GM21423 (cell line): ENCODE data around the gene NSG1.
"Not testable (repeated sequence)": the region's sequence is repeated elsewhere in the genome, so short reads cannot be mapped to it uniquely, and the experiment has no call there.

ENCODE experiments used
- ATAC-seq: cut with Tn5 transposase; IDR thresholded peaks from one replicate; pipeline ENCODE4 v1.9.1; 2021; ENCODE audit warnings: mild to moderate bottlenecking, moderate library complexity; ENCODE audit not compliant: unreplicated experiment

NSG1 gene

DNA sequence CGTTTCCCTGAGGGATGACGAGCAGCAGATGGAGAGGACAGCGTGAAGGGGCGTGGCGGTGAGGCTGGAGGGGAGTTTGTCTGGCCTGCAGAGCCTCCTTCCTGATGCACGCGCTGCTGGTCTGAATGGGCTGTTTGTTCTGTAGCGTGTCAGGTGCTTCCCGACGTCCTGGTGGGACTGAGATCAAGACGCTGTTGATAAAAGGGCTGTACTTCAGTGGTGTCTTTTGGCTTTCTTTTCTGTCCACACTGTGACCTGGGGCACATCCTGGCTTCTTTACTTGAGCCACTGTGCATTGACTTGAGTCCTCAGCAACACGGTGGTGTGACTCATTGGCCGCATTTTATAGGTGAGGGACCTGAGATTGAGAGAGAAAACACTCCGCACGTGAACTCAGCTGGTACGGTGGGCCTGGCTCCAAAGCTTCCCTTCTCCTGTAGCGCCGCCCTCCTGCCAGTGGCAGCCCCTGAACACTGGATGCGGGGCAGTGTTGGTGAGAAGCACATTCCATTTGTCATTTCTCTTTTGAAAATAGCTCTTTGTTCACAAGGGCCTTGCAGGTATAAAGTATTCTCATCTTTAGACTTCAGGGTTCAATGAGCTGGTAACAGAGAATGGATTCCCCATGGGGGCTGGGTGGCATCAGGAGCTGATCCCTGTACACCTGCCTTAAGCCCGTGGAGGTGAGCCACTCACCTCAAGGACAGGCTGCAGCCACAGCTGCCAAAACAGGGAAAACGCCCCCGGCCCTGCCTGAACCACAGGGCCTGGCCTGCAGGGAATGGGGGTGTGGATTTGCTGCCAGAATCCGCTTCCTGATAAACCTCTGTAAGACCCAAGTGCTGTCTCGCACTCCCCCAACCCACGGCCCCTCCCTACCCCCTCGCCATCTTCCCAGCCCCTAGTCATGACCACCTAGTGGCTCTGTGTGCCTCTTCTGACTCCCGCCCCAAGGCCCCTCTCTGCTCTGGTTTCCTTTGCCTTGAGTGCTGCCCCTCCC lies 29.2 kb downstream of the NSG1 start:
- ATAC-seq: no peak

- ATAC-seq: no peak
Observed at GRCh38 chr4:4416981-4417380, 30.1 kb downstream of the NSG1 start.

- ATAC-seq: no peak
Observed at GRCh38 chr4:4417886-4418285, 31.0 kb downstream of the NSG1 start.

DNA sequence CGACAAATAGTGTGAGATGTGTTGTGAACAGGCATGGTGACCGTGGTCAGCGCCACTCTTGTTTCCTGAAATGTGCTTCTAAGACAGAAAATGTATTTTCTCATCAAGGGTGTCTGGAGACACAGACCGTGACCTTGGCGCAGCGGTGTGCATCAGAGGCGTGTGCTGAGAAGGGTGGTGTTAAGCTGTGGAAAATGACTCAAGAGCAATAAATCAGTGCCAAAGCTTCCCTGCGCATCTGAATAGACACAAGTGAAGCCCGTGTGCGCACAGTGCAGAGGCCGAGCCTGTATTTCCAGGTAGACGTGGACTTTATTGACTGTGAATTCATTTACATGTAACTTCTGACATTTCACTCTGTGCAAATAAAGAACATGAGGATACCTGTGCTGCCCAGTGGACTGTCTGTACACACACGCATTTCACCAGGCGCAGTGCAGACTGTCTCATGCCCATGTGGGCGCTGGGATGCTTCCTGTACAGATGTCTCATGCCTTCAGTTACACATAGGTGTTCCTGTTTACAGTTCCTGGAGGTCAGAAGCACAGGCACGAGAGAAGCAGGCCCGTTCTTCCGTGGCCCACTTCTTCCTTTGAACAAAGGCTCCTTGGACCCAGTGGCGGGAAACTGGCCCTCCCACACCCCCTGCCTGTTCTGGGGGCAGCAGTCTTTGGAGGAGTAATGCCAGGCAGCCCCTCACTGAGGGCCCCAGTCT lies 31.9 kb downstream of the NSG1 start:
- no peak for ATAC-seq

DNA sequence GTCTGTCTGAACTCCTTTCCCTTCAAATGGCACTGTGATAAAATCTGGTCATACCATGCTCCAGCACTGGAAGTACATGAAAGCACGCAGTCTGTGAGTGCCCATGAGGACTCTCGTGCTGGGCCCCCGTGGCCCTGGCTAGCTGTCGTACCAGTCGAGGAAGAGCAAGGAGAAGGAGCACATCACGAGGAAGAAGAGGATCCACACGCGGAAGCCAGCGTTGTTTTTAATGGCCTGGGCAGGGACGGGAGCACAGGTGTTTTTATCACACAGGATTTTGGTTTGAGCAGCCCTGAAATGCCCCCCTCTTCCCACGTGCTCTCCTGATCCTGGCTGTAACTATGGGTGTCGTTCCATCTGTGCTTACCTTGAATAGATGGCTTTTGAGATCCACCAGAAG lies 33.0 kb downstream of the NSG1 start:
- no peak for ATAC-seq

DNA sequence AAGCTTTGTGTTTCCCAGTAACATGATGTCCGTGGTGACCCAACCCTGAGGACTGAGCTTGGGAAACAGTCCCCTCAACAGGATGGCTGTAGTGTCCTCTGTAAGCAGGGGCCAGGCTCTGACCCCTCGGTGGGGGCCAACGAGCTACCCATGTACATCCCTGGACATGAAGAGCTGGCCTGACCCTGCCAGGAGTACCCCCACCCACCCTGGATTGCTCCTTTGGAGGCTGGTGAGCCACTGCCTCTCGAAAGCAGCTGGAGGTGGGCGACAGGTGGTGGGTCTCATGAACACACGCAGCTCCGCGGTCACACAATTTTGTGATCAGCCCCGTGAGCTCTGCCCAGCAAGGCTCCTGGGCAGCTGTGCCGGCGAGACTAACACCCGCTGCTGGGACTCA lies 33.5 kb downstream of the NSG1 start:
- ATAC-seq: no peak

DNA sequence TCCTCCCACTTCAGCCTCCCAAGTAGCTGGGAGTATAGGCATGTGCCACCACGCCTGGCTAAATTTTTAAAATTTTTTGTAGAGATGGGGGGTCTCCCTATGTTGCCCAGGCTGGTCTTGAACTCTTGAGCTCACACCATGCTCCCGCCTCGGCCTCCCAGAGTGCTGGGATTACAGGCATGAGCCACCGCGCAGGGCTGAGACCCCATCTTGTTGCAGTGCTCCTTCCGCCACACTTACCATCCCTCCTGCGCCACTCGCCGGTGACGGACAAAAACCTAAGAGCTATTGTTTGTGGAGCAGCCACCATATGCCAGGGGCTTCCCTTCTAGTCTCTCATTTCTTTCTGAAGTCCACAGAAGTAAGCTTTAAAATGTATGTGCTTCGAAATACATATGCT lies 34.5 kb downstream of the NSG1 start:
- no peak for ATAC-seq

DNA sequence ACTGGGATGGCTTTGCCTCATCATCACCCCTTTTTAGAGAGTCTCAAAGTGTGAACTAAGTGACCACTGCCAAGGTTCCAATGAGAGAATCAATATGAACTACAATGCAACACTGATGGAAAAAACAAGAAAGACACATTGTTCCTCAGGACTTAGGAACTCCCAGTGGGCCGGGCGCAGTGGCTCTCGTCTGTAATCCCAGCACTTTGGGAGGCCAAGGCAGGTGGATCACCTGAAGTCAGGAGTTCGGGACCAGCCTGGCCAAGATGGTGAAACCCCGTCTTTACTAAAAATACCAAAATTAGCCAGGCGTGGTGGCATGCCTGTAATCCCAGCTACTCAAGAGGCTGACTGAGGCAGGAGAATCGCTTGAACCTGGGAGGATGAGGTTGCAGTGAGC lies 35.2 kb downstream of the NSG1 start:
- not testable (repeated sequence) for ATAC-seq

DNA sequence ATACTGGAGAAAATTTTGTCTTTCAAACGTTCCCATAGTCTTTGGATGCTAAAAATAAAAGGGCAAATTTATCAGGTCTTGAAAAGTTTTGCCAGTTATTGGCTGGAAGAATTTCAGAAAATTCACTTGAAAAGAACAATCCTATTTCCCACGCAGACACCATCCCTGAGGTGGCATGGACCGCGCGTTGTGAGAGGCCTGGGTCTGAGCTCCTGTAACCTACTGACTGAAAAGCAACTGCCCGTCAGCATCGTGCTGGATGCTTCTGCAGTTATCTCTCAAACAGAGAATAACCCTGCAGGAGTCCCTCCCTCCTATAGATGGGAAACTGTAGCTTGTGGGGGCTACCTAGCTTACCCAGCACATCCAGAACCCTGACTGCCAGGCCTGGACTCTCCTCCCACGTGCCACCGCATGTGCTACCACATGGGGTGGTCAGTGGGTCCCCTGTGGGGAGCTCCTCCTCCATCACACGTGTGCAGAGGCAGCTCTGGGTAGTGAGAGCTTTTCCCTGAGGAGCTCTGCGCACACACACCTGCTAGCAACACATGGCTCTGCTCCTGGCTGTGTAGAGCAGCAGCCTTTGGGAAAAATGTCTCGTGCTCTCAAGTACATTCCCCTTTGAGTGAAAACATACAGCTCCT lies 36.1 kb downstream of the NSG1 start:
- ATAC-seq: no peak

- no peak for ATAC-seq
Observed at GRCh38 chr4:4423706-4424498, 37.0 kb downstream of the NSG1 start.

DNA sequence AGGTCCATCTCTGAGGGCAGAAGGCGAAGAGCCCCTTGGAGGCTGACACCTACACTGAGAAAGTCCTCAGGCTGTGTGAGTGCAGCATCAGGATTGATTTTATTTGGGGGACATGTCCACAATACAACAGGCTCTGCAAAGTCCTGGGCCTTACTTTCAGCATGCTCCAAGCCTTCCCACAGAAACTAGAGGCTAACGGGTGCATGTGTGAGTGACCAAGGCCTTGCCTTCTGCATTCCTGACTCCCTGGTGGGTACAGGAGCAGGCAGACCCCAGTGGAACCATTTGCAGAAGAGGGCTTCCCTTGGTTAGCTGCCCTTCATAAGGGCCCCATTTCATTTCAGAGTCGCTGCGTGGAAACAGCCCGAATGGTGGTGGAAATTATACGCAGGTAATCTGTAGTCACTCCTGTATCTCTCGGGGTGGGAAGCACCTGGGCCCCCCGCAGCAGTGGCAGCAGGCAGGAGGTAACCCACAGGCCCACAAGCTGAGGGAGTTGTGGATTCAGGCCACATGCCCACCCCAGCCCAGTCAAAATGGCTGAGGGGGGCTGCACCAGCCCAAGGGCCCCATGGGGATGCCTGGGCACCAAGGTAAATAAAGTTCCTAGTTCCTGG lies 37.7 kb downstream of the NSG1 start:
- ATAC-seq: no peak

DNA sequence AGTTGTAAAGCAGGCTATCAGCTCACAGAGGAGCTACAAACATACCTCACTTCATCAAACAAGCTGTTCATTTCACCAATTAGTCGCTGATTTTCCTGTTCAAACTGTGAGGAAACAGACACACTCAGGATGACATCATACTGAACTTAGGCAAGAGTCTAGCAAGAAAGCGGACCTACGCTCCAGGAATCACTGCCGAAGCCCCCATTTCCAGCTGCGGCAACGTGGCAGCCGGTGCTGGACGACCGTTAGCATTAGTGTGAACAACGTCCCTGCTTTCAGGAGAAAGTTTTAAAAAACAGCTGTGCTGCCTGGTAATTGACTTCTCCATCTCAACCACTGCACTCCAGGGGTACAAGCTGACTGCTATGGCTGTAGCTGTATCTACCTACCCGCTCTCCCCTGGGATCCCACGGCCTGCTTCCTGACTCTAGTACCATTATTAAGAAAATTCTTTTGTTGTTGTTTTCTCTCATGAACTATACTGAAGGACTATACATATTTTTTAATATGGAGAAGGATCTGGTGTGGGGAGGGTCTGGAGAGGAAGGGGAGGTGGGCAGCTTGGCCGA lies 38.3 kb downstream of the NSG1 start:
- no peak for ATAC-seq

DNA sequence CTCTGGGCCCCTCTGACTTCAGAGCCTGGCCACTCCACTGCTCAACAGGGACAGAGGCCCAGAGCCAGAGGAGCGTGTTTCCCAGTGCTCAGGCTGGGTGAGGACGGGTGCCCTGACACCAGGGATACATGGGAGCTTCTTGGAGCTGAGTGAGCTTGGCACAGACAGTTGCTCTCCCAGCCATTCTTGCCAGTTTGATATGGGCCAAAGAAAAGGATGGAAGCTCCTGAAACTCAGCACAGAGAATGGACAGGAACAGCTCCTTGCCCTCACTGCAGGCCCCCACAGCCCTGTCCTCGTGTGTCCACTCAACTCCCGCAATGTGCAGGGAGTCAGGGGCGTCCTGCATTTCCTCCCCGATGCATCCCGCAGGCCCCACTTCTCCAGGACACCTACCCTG lies 38.8 kb downstream of the NSG1 start:
- no peak for ATAC-seq

GRCh38 chr4:4426511-4427120 lies 39.7 kb downstream of the NSG1 start:
- no peak for ATAC-seq

- ATAC-seq: no peak
Observed at GRCh38 chr4:4427121-4427870, 40.4 kb downstream of the NSG1 start.

- ATAC-seq: no peak
Observed at GRCh38 chr4:4427886-4428285, 41.0 kb downstream of the NSG1 start.

DNA sequence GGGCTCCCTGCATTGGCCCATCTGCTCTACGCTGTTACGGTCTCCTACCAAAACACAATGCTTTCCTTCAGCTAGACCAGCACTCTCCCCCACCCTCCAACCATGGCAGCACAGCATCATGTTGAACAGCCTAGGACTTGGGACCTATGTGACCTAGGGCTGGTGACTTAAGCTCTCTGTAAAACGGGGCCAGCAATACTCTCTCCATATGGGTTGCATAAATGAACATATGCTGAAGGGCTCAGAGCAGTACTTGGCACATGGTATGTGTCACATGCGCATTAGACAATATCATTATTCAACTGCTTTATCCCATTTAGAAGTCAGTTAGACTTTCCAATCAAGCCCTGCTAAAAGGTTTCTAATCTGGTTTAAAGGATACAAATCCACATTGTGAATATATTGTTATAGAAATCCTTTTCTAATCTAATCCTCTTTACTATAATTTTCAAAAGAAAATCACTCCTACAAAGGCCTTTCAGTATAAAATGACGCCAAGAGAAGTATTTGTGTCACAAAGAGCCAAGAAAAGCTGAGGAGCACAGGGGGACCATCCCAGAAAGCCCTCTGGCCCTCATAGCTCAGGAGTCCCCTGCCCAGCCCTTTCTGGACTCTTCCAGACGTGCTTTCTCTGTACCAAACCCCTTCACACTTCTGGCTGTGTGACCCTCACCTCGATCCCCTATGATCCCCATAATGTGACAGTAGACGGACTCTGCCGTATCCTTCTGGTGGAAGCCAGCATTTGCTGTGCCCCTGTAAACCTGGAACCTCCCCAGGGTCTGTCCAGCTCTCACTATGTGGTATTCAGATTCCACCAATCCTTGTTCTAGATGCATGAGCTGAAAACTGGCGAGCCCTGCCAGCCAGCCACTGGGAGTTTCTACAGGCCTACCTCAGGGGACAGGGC lies 42.3 kb downstream of the NSG1 start:
- no peak for ATAC-seq
